Measurements from ENCODE around the gene BATF2.

DNA sequence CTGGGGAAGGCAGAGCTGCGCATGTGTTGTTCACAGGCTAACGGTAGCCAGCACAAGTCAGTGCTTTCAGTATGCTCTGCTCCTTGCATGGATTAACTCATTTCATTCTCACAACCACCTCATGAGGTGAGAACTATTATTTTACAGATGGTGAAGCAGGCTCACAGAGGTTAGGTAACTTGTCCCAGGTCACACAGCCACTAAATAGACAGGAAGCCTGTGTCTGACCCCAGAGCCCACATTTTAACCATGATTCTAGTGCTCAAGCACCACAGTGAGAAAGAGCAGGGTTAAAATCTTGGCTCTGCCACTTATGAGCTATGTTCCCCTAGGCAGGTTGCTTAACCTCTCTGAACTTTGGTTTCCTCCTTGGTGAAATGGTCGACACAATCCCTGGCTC, 24.2 kb upstream of the BATF2 start:
- TF ChIP-seq EZH2phosphoT487 (IDR thresholded peaks at IDR 0.05; ENCODE audit: borderline replicate concordance, low read depth, low read length), result no peak
- TF ChIP-seq, protein P1, sequence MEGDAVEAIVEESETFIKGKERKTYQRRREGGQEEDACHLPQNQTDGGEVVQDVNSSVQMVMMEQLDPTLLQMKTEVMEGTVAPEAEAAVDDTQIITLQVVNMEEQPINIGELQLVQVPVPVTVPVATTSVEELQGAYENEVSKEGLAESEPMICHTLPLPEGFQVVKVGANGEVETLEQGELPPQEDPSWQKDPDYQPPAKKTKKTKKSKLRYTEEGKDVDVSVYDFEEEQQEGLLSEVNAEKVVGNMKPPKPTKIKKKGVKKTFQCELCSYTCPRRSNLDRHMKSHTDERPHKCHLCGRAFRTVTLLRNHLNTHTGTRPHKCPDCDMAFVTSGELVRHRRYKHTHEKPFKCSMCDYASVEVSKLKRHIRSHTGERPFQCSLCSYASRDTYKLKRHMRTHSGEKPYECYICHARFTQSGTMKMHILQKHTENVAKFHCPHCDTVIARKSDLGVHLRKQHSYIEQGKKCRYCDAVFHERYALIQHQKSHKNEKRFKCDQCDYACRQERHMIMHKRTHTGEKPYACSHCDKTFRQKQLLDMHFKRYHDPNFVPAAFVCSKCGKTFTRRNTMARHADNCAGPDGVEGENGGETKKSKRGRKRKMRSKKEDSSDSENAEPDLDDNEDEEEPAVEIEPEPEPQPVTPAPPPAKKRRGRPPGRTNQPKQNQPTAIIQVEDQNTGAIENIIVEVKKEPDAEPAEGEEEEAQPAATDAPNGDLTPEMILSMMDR (conservative IDR thresholded peaks at IDR 0.05; ENCODE audit: low read length), result no peak

Measured in OCI-LY7 (cell line).